Measurements from ENCODE around the gene ERVW-1.
"Not testable (repeated sequence)": the region's sequence is repeated elsewhere in the genome, so short reads cannot be mapped to it uniquely, and the experiment has no call there.

ERVW-1 gene

DNA sequence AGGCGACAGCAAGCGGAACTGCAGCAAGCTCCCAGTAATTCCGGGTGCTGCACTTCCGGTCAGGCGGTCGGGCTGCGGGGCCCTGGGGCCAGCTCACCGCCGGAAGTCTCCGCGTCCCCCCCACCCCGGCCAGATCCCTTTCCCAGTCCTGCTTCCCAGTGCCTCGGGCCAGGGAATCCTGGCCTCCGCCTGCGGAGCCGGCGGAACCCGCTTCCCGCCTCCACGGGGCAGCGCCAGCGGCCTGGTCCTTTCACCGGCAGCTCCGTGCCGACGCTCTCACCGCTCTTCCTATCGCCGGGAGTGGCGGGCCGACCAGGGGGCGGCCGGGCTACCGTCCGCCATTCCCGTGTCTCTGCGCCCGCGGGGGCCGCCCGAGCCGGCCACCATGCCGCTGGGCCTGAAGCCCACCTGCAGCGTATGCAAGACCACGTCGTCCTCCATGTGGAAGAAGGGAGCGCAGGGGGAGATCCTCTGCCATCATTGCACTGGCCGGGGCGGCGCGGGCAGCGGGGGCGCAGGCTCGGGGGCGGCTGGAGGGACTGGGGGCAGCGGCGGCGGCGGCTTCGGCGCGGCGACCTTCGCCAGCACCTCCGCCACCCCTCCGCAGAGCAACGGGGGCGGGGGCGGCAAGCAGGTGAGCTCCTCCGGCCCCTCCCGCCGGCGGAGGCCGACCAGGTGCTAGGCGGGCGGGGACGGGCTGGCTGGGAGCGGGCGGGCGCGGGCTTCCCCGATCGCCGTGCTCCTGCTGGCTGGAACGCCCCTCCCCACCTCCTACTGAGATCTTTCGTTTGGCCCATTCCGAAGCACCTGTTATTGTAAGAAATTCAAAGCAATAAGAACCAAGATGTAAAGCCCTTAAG, 30.2 kb downstream of the ERVW-1 start, which contains the start of gene GATAD1:
Gene GATAD1 (plus strand): TSS at position 138 of the 860 bp plus-strand sequence. CDS start 248 bp downstream, at position 386.
- H3K9me2 ChIP-seq (replicated peaks; ENCODE audit: control insufficient read depth, low read length), result no peaks in the 10 kb centered on the region
- peaks cover 5% of the 10 kb centered on the region; the same call in 1 of the 2 replicates for H3K79me2 ChIP-seq (ENCODE audit: control insufficient read depth, low read length)
- no peak for TF ChIP-seq EZH2phosphoT487 (IDR thresholded peaks at IDR 0.05; ENCODE audit: borderline replicate concordance, low read length)
- TF ChIP-seq, protein P1, sequence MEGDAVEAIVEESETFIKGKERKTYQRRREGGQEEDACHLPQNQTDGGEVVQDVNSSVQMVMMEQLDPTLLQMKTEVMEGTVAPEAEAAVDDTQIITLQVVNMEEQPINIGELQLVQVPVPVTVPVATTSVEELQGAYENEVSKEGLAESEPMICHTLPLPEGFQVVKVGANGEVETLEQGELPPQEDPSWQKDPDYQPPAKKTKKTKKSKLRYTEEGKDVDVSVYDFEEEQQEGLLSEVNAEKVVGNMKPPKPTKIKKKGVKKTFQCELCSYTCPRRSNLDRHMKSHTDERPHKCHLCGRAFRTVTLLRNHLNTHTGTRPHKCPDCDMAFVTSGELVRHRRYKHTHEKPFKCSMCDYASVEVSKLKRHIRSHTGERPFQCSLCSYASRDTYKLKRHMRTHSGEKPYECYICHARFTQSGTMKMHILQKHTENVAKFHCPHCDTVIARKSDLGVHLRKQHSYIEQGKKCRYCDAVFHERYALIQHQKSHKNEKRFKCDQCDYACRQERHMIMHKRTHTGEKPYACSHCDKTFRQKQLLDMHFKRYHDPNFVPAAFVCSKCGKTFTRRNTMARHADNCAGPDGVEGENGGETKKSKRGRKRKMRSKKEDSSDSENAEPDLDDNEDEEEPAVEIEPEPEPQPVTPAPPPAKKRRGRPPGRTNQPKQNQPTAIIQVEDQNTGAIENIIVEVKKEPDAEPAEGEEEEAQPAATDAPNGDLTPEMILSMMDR (IDR thresholded peaks at IDR 0.05; ENCODE audit: low read depth, low read length, poor library complexity, severe bottlenecking), result peak; percentile 94
- H3F3A ChIP-seq (ENCODE audit: control insufficient read depth, insufficient read depth), result peaks cover 2% of the 10 kb centered on the region; the same call in 1 of the 2 replicates
- H3K4me1 ChIP-seq (ENCODE audit: control insufficient read depth, low read length), result peaks cover 17% of the 10 kb centered on the region
- peak within 1 kb of the TSS; percentile 71 for H3K4me2 ChIP-seq (ENCODE audit: low read length)
- no peaks in the 10 kb centered on the region for H3K27me3 ChIP-seq (ENCODE audit: control insufficient read depth, low read length)
- no peaks in the 10 kb centered on the region for H4K20me1 ChIP-seq (ENCODE audit: control insufficient read depth, insufficient read depth, low read depth, low read length)
- peak within 1 kb of the TSS; percentile 67 for H3K27ac ChIP-seq (ENCODE audit: low read depth, low read length)
- no peaks in the 10 kb centered on the region for H3K9me3 ChIP-seq (ENCODE audit: control insufficient read depth, insufficient read depth, low read length)
- H3K4me3 ChIP-seq (ENCODE audit: low read length), result peak within 1 kb of the TSS; percentile 93
- H3K36me3 ChIP-seq (ENCODE audit: control insufficient read depth, low read length), result peaks cover 37% of the 10 kb centered on the region

DNA sequence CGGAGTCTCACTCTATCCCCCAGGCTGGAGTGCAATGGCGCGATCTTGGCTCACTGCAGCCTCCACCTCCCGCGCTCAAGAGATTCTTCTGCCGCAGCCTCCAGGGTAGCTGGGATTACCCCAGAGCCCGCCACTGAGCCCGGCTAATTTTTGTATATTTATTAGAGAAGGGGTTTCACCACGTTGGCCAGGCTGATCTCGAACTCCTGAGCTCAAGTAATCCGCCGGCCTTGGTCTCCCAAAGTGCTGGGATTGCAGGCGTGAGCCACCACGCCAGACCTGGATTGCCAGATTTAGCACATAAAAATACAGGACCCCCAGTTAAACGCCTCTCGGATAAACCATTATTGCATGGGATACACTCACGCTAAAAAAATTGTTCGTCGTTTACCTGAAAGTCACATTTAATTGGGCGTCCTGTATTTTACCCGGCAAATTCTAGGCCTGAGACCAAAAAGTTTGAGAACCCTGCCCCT, 30.8 kb downstream of the ERVW-1 start:
- peaks cover 31% of the 10 kb centered on the region for H3K36me3 ChIP-seq (ENCODE audit: control insufficient read depth, low read length)
- H3K4me3 ChIP-seq (ENCODE audit: low read length), result peak overlapping the region; percentile 93
- TF ChIP-seq, protein P1 (IDR thresholded peaks at IDR 0.05; ENCODE audit: low read depth, low read length, poor library complexity, severe bottlenecking), result no peak
- TF ChIP-seq EZH2phosphoT487 (IDR thresholded peaks at IDR 0.05; ENCODE audit: borderline replicate concordance, low read length), result no peak
- H3K4me1 ChIP-seq (ENCODE audit: control insufficient read depth, low read length), result peaks cover 17% of the 10 kb centered on the region
- H3K9me2 ChIP-seq (replicated peaks; ENCODE audit: control insufficient read depth, low read length), result no peaks in the 10 kb centered on the region
- peaks cover 2% of the 10 kb centered on the region; the same call in 1 of the 2 replicates for H3F3A ChIP-seq (ENCODE audit: control insufficient read depth, insufficient read depth)
- no peaks in the 10 kb centered on the region for H3K9me3 ChIP-seq (ENCODE audit: control insufficient read depth, insufficient read depth, low read length)
- H4K20me1 ChIP-seq (ENCODE audit: control insufficient read depth, insufficient read depth, low read depth, low read length), result no peaks in the 10 kb centered on the region
- peaks cover 5% of the 10 kb centered on the region; the same call in 1 of the 2 replicates for H3K79me2 ChIP-seq (ENCODE audit: control insufficient read depth, low read length)
- H3K4me2 ChIP-seq (ENCODE audit: low read length), result peak overlapping the region; percentile 71
- H3K27ac ChIP-seq (ENCODE audit: low read depth, low read length), result peak overlapping the region; percentile 67
- no peaks in the 10 kb centered on the region for H3K27me3 ChIP-seq (ENCODE audit: control insufficient read depth, low read length)

DNA sequence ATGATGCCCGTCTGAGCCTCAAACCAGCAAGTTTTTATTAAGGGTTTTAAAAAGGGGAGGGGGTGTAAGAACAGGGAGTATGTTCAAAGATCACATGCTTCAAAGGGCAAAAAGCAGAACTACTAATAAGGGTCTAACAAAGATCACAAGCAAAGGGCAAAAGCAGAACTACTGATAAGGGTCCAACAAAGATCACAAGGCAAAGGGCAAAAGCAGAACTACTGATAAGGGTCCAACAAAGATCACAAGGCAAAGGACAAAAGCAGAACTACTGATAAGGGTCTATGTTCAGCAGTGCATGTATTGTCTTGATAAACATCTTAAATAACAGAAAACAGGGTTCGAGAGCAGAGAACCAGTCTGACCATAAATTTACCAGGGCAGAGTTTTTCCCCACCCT, 35.0 kb downstream of the ERVW-1 start:
- H3K9me3 ChIP-seq (ENCODE audit: control insufficient read depth, insufficient read depth, low read length); H3F3A ChIP-seq (ENCODE audit: control insufficient read depth, insufficient read depth); H3K36me3 ChIP-seq (ENCODE audit: control insufficient read depth, low read length); H3K4me2 ChIP-seq (ENCODE audit: low read length); H3K27ac ChIP-seq (ENCODE audit: low read depth, low read length); H3K79me2 ChIP-seq (ENCODE audit: control insufficient read depth, low read length); H4K20me1 ChIP-seq (ENCODE audit: control insufficient read depth, insufficient read depth, low read depth, low read length); H3K4me3 ChIP-seq (ENCODE audit: low read length); H3K4me1 ChIP-seq (ENCODE audit: control insufficient read depth, low read length); H3K9me2 ChIP-seq (replicated peaks; ENCODE audit: control insufficient read depth, low read length): not testable (repeated sequence)
- peaks cover 17% of the 10 kb centered on the region for H3K27me3 ChIP-seq (ENCODE audit: control insufficient read depth, low read length)

DNA sequence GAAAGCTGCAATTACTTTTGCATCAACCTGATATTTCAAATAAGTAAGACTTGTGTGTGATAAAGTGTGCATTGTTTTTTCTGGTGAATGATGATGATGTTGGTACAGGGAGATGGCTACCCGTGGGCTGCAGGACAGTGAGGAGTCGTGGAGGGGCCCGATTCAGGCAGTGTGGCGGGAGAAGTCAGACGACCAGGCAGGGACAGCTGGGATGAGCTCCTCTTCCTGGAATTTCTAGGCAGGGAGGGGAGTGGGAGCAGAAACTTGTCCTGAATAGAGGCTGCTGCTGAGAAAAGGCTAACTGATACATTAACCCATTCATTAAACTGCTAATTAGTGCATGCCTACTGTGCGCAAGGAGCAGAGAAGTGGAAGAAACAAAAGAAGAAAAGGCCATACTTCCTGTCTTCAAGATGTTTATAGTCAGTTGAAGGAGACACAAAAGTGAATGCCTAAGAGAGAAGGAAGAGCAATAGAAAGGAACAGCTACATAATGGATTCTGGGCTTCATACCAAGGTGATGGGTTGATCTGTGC, 39.7 kb downstream of the ERVW-1 start:
- Histone ChIP-seq H3K4me3 (ENCODE audit: low read length) (no peak overlapping the region), H4K20me1 (ENCODE audit: control insufficient read depth, insufficient read depth, low read depth, low read length) (no peaks in the 10 kb centered on the region), H3K79me2 (ENCODE audit: control insufficient read depth, low read length) (no peaks in the 10 kb centered on the region), H3K4me2 (ENCODE audit: low read length) (no peak overlapping the region), H3K9me2 (replicated peaks; ENCODE audit: control insufficient read depth, low read length) (no peaks in the 10 kb centered on the region), H3K27ac (ENCODE audit: low read depth, low read length) (no peak overlapping the region), H3F3A (ENCODE audit: control insufficient read depth, insufficient read depth) (no peaks in the 10 kb centered on the region), H3K9me3 (ENCODE audit: control insufficient read depth, insufficient read depth, low read length) (no peaks in the 10 kb centered on the region), H3K4me1 (ENCODE audit: control insufficient read depth, low read length) (no peaks in the 10 kb centered on the region), H3K27me3 (ENCODE audit: control insufficient read depth, low read length) (peaks cover 17% of the 10 kb centered on the region), H3K36me3 (ENCODE audit: control insufficient read depth, low read length) (no peaks in the 10 kb centered on the region)
- TF ChIP-seq, protein P1 (IDR thresholded peaks at IDR 0.05; ENCODE audit: low read depth, low read length, poor library complexity, severe bottlenecking), result no peak
- no peak for TF ChIP-seq EZH2phosphoT487 (IDR thresholded peaks at IDR 0.05; ENCODE audit: borderline replicate concordance, low read length)
